Dermis microvascular lymphatic vessel endothelial cell (primary cell): ENCODE measurements around the gene PDGFRB. TPM values are rescaled to one million over a fixed set of nuclear protein-coding genes. Genes with fewer than 3 reads are reported as not detected.
A peak's percentile ranks its signal among the peaks of the same experiment; 100 is the strongest.

Experiments
- DNase-seq, 2 donors: peaks; one replicate each; pipeline versions ENCODE4 v3.0.0 to v3.0.0-alpha.2; 2010; ENCODE audit warnings: low read depth in 2 of 2
- total RNA-seq: library from RNA; depleted of rRNA; stranded (reverse); fragments of >200 nt; gene quantifications from 2 replicates; pipeline ENCODE4 v1.2.1, GENCODE V29; 2014

The PDGFRB gene
- total RNA-seq, 1 donor from 2014 or later, result 5.0 TPM

GRCh38 chr5:150163547-150164059, 8.0 kb upstream of the PDGFRB start:
- DNase-seq, result no peak

GRCh38 chr5:150163035-150163434, 7.4 kb upstream of the PDGFRB start:
- DNase-seq, result no peak

- no peak for DNase-seq
Measured at GRCh38 chr5:150162142-150162513, 6.5 kb upstream of the PDGFRB start.

GRCh38 chr5:150161242-150162141, 5.8 kb upstream of the PDGFRB start:
- DNase-seq, result peak in 1 of 2 donors; percentile 66

GRCh38 chr5:150160448-150161081, 4.9 kb upstream of the PDGFRB start:
- no peak for DNase-seq

- DNase-seq, result no peak
Measured at GRCh38 chr5:150159741-150160179, 4.1 kb upstream of the PDGFRB start.

- no peak for DNase-seq
Measured at GRCh38 chr5:150159031-150159430, 3.4 kb upstream of the PDGFRB start.

- DNase-seq, result no peak
Measured at GRCh38 chr5:150158170-150158949, 2.7 kb upstream of the PDGFRB start.

GRCh38 chr5:150157168-150157567, 1.5 kb upstream of the PDGFRB start:
- DNase-seq, result no peak

GRCh38 chr5:150156540-150156939, 895 bp upstream of the PDGFRB start:
- DNase-seq, result no peak

- DNase-seq, result no peak
Measured at GRCh38 chr5:150156027-150156368, 353 bp upstream of the PDGFRB start.

- no peak for DNase-seq
Measured at GRCh38 chr5:150154618-150155128, 972 bp downstream of the PDGFRB start.

GRCh38 chr5:150153957-150154617, 1.6 kb downstream of the PDGFRB start:
- DNase-seq, result no peak

GRCh38 chr5:150153483-150153882, 2.2 kb downstream of the PDGFRB start:
- no peak for DNase-seq

- DNase-seq, result no peak
Measured at GRCh38 chr5:150152636-150153462, 2.8 kb downstream of the PDGFRB start.

- DNase-seq, result no peak
Measured at GRCh38 chr5:150149618-150150017, 6.0 kb downstream of the PDGFRB start.

- no peak for DNase-seq
Measured at GRCh38 chr5:150148117-150148927, 7.3 kb downstream of the PDGFRB start.

- no peak for DNase-seq
Measured at GRCh38 chr5:150147670-150148069, 8.0 kb downstream of the PDGFRB start.

- no peak for DNase-seq
Measured at GRCh38 chr5:150146862-150147601, 8.6 kb downstream of the PDGFRB start.
